Endothelial cell of umbilical vein (primary cell): ENCODE measurements around the gene TMEM234. TPM values are rescaled to one million over a fixed set of nuclear protein-coding genes. Genes with fewer than 3 reads are reported as not detected.

Experiments used
- BruUV-seq: library from RNA; stranded (reverse); fragments of 400-500 nt; replicated peaks from 2 replicates; lab custom pipeline; 2021; lab: Mats Ljungman, UMichigan
- CTCF ChIA-PET: fragments of 300-600, 350-600 bp; sonication (Branson Sonifier 250); formaldehyde crosslinking; loops from one replicate; lab custom pipeline; 2021; ENCODE audit warnings: antibody characterized with exemption, inconsistent platforms; lab: Charles Lee
- POLR2A ChIA-PET: fragments of 300-600, 350-600 bp; sonication (Branson Sonifier 250); formaldehyde crosslinking; loops from one replicate; lab custom pipeline; 2021; ENCODE audit warnings: antibody characterized with exemption, inconsistent platforms; lab: Charles Lee
- DNase-seq: peaks from one replicate; pipeline ENCODE4 v3.0.0-alpha.2; 2011; ENCODE audit warnings: low read depth, low spot score
- FAIRE-seq: peaks from 2 replicates; lab custom pipeline; 2011; peaks lifted over from hg19 to GRCh38; lab: Jason Lieb, UNC
- H2AFZ ChIP-seq: 2 replicates; pipeline ENCODE4 v1.6.0; 2012; ENCODE audit warnings: low read depth, low read length, control low read depth, inconsistent platforms
- H3K27ac ChIP-seq: 2 replicates; pipeline ENCODE4 v1.5.1; 2011; ENCODE audit warnings: low read depth, mild to moderate bottlenecking, control low read depth, low read length, moderate library complexity; ENCODE audit not compliant: insufficient read depth
- H3K27me3 ChIP-seq, 2 experiments: 2 replicates each; pipeline versions ENCODE4 v1.6.0 to v1.6.1; 2011; ENCODE audit warnings: low read length in 2 of 2, mixed read lengths in 1 of 2; ENCODE audit not compliant: control insufficient read depth in 2 of 2, insufficient read depth in 2 of 2
- H3K36me3 ChIP-seq, 2 experiments: 2 replicates in 1 of 2; 3 replicates in 1 of 2; pipeline ENCODE4 v1.5.1; 2011; ENCODE audit warnings: low read length in 2 of 2, mild to moderate bottlenecking in 1 of 2, moderate library complexity in 1 of 2; ENCODE audit not compliant: control insufficient read depth in 2 of 2, insufficient read depth in 2 of 2; ENCODE audit errors: extremely low read depth in 1 of 2
- H3K4me1 ChIP-seq: 3 replicates; pipeline ENCODE4 v1.5.1; 2011; ENCODE audit warnings: mild to moderate bottlenecking, low read length; ENCODE audit not compliant: control insufficient read depth, insufficient read depth; ENCODE audit errors: extremely low read depth
- H3K4me2 ChIP-seq: 2 replicates; pipeline ENCODE4 v1.6.1; 2011; ENCODE audit warnings: low read length, control low read depth, mixed read lengths; ENCODE audit not compliant: insufficient read depth
- H3K4me3 ChIP-seq, 3 experiments: fragments of 200-600 bp in 1 of 3; sonication (generic), shearing (Covaris generic) in 1 of 3; replicated peaks in 1 of 3; 2 replicates each; pipeline ENCODE4 v1.5.1; 2011 to 2016; ENCODE audit warnings: control low read depth in 3 of 3, low read length in 3 of 3, mild to moderate bottlenecking in 2 of 3, inconsistent platforms in 1 of 3, low read depth in 1 of 3, moderate library complexity in 1 of 3; ENCODE audit not compliant: insufficient read depth in 1 of 3
- H3K79me2 ChIP-seq: 2 replicates; pipeline ENCODE4 v1.6.0; 2012; ENCODE audit warnings: low read length, inconsistent platforms; ENCODE audit not compliant: control insufficient read depth, insufficient read depth
- H3K9ac ChIP-seq: replicated peaks from 2 replicates; pipeline ENCODE3; 2011; ENCODE audit warnings: low read length, control low read depth; ENCODE audit not compliant: insufficient read depth; ENCODE audit errors: extremely low read depth
- H3K9me1 ChIP-seq: replicated peaks from 3 replicates; pipeline ENCODE4 v1.6.0; 2011; ENCODE audit warnings: mild to moderate bottlenecking, low read length; ENCODE audit not compliant: control insufficient read depth, insufficient read depth; ENCODE audit errors: extremely low read depth
- H3K9me3 ChIP-seq: replicated peaks from 2 replicates; pipeline ENCODE4 v1.5.1; 2012; ENCODE audit warnings: low read length, inconsistent platforms; ENCODE audit not compliant: control insufficient read depth, insufficient read depth
- H4K20me1 ChIP-seq: replicated peaks from 2 replicates; pipeline ENCODE3; 2011; ENCODE audit warnings: mild to moderate bottlenecking, low read length; ENCODE audit not compliant: control insufficient read depth, insufficient read depth; ENCODE audit errors: extremely low read depth
- EZH2 ChIP-seq: IDR thresholded peaks from 2 replicates; pipeline ENCODE4 v1.6.1; 2012; ENCODE audit warnings: borderline replicate concordance, low read depth, mild to moderate bottlenecking, moderate library complexity, low read length, inconsistent platforms; ENCODE audit not compliant: severe bottlenecking
- FOS ChIP-seq: IDR thresholded peaks from 2 replicates; pipeline ENCODE4 v1.6.1; 2011; ENCODE audit warnings: mild to moderate bottlenecking, low read length, moderate library complexity, borderline replicate concordance; ENCODE audit not compliant: insufficient read depth
- GATA2 ChIP-seq: IDR thresholded peaks from 2 replicates; pipeline ENCODE4 v1.7.0; 2011; ENCODE audit warnings: low read depth, mild to moderate bottlenecking, moderate library complexity, mixed read lengths, low read length; ENCODE audit not compliant: insufficient read length, insufficient read depth
- JUN ChIP-seq: IDR thresholded peaks from 2 replicates; pipeline ENCODE4 v1.6.1; 2011; ENCODE audit warnings: borderline replicate concordance, low read depth; ENCODE audit not compliant: insufficient read length, insufficient read depth
- MYC ChIP-seq: IDR thresholded peaks from one replicate; pipeline ENCODE4 v1.6.1; 2011; ENCODE audit warnings: mild to moderate bottlenecking, low read depth, low read length
- POLR2A ChIP-seq: IDR thresholded peaks from 2 replicates; pipeline ENCODE4 v1.6.1; 2012; ENCODE audit warnings: low read depth, mild to moderate bottlenecking, control low read depth, low read length
- POLR2AphosphoS5 ChIP-seq: IDR thresholded peaks from 2 replicates; pipeline ENCODE4 v1.6.1; 2012; ENCODE audit warnings: low read depth, mild to moderate bottlenecking, control low read depth, low read length, moderate library complexity; ENCODE audit not compliant: insufficient read depth
- dilution Hi-C: fragments of 300-500 bp; cut with MboI; formaldehyde crosslinking; loops from one replicate; pipeline ENCODE4 v1.15.0; 2019; ENCODE audit warnings: low sequenced_read_pairs; ENCODE audit not compliant: extremely low pct_ligation_motif_present
- intact Hi-C: fragments of 100-400 bp; cut with micrococcal nuclease; formaldehyde crosslinking; loops from one replicate; pipeline ENCODE4 v1.10.0; 2022
- polyA plus RNA-seq, 4 experiments: library from polyadenylated mRNA; depleted of rRNA in 3 of 4; stranded (reverse) in 3 of 4; unstranded in 1 of 4; fragments of >200 nt; gene quantifications; 2 replicates each; pipeline versions ENCODE4 v1.2.1 to v1.2.3, GENCODE V29; 2011 to 2012; ENCODE audit warnings: missing spikeins in 1 of 4
- total RNA-seq: library from RNA; stranded (reverse); gene quantifications from 2 replicates; pipeline ENCODE4 v1.2.3, GENCODE V29; 2021
- TF ChIP-seq, protein P1 (sequence below): IDR thresholded peaks from 2 replicates; pipeline ENCODE4 v1.6.1; 2011; ENCODE audit not compliant: insufficient read depth, insufficient read length
- TF ChIP-seq, protein P2 (sequence below), 2 donors: IDR thresholded peaks; 1 replicate in 1 of 2; 2 replicates in 1 of 2; pipeline ENCODE4 v1.5.1; 2011; ENCODE audit warnings: low read length in 2 of 2, mild to moderate bottlenecking in 2 of 2, moderate library complexity in 2 of 2, control low read depth in 1 of 2, inconsistent platforms in 1 of 2, low read depth in 1 of 2; ENCODE audit not compliant: insufficient read depth in 1 of 2; ENCODE audit errors: extremely low read depth in 1 of 2

TMEM234 gene
- total and polyA plus RNA-seq, 2 donors (not counting 3 experiments of a cell fraction or from before 2014, with no cell fraction given), result 20.7 to 21.3 TPM

DNA sequence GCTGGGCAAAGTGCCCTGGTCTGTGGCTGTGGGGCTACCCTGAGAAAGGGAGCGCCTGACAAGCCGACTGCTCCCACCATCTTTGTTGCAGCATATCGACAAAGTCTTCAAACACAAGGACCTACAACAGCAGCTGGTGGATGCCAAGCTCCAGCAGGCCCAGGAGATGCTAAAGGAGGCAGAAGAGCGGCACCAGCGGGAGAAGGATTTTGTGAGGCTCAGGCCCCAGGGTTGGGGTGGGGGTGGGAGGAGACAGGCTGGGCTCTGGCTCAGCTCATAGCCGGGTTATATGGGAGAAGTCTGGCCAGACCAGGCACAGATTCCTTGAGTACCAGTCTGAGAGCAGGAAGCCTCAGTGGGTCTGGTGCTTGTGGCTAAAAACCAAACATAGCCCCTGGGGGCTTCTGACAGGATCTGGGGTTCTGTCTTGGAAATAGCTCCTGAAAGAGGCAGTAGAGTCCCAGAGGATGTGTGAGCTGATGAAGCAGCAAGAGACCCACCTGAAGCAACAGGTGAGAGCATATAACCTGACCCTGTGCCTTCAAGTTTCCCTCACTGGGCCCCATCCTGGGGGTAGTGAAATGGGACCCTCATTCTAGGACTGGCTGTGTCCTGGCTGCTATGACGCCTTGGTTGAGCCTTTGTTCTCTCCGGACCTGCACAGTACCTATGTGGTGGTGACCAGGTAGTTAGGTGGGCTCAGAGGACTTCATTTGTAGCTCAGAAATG is 29.8 kb downstream of the TMEM234 start:
- dilution Hi-C loops, result no loop called here
- intact Hi-C loops, result no loop called here
- no peak overlapping the region for H3K9ac ChIP-seq
- no peaks in the 10 kb centered on the region for H3K4me1 ChIP-seq
- ChIA-PET POLR2A (interaction anchor here (0.6 kb wide), 1 partner anchor 9 kb away, joined by 3 read pairs; no protein-coding TSS in a partner anchor), CTCF (no interaction called here)
- no peak overlapping the region for H3K4me2 ChIP-seq
- H3K27me3 ChIP-seq, result no peaks in the 10 kb centered on the region
- TF ChIP-seq, protein P1, sequence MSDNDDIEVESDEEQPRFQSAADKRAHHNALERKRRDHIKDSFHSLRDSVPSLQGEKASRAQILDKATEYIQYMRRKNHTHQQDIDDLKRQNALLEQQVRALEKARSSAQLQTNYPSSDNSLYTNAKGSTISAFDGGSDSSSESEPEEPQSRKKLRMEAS, result no peak
- TF ChIP-seq, protein P2, sequence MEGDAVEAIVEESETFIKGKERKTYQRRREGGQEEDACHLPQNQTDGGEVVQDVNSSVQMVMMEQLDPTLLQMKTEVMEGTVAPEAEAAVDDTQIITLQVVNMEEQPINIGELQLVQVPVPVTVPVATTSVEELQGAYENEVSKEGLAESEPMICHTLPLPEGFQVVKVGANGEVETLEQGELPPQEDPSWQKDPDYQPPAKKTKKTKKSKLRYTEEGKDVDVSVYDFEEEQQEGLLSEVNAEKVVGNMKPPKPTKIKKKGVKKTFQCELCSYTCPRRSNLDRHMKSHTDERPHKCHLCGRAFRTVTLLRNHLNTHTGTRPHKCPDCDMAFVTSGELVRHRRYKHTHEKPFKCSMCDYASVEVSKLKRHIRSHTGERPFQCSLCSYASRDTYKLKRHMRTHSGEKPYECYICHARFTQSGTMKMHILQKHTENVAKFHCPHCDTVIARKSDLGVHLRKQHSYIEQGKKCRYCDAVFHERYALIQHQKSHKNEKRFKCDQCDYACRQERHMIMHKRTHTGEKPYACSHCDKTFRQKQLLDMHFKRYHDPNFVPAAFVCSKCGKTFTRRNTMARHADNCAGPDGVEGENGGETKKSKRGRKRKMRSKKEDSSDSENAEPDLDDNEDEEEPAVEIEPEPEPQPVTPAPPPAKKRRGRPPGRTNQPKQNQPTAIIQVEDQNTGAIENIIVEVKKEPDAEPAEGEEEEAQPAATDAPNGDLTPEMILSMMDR (IDR thresholded peaks at IDR 0.05; ENCODE audit: extremely low read depth in 1 of 2, insufficient read depth in 1 of 2, low read depth in 1 of 2, low read length in 2 of 2), result no peak
- TF ChIP-seq FOS, result no peak
- no peak for TF ChIP-seq MYC
- no peak for TF ChIP-seq EZH2
- no peak for TF ChIP-seq GATA2
- no peak for TF ChIP-seq POLR2AphosphoS5
- TF ChIP-seq JUN, result no peak
- TF ChIP-seq POLR2A, result no peak
- no peaks in the 10 kb centered on the region for H4K20me1 ChIP-seq
- peaks cover 5% of the 10 kb centered on the region for H3K79me2 ChIP-seq
- no TSS peak for BruUV-seq
- H3K9me1 ChIP-seq, result no peaks in the 10 kb centered on the region
- FAIRE-seq, result no peak
- no peak overlapping the region for H3K4me3 ChIP-seq
- no peaks in the 10 kb centered on the region for H3K9me3 ChIP-seq
- H3K36me3 ChIP-seq, result peaks cover 39 to 75% of the 10 kb centered on the region in 2 experiments
- no peak overlapping the region for H2AFZ ChIP-seq
- DNase-seq, result no peak
- H3K27ac ChIP-seq, result no peak overlapping the region
